ENCODE data around the gene CAMTA1. TPM values are rescaled to one million over a fixed set of nuclear protein-coding genes. Genes with fewer than 3 reads are reported as not detected.

The CAMTA1 gene
- total and polyA plus RNA-seq, 9 of the 15 experiments (the other 6 are each of a cell fraction or from before 2014, with no cell fraction given), result 43.9 to 161 (median 65.9) TPM

DNA sequence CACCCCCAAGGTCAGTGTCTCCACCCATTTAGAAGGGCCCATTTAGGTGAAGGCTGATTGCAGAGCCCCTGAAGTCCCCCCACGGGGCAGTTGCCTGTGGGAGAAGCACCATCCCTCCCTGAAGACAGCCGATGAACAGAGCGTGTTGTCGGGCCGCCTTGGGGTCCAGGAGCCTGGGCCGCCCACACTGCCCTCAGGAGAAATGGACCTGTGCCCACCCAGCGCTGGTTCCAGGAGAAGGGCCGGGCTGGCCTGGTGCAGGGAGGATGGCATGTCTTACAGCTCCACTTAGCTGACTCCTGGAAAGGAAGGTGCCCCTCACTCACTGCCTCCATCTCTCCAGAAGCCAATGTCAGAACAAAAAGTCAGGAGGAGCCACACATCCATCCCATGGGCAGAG lies 733.2 kb downstream of the CAMTA1 start (continued):
- no peak for TF ChIP-seq SETDB1 (IDR thresholded peaks at IDR 0.05; ENCODE audit: low read length)
- TF ChIP-seq FOXJ3 (CRISPR knock-in tag; IDR thresholded peaks at IDR 0.05), result no peak
- TF ChIP-seq, protein P1, sequence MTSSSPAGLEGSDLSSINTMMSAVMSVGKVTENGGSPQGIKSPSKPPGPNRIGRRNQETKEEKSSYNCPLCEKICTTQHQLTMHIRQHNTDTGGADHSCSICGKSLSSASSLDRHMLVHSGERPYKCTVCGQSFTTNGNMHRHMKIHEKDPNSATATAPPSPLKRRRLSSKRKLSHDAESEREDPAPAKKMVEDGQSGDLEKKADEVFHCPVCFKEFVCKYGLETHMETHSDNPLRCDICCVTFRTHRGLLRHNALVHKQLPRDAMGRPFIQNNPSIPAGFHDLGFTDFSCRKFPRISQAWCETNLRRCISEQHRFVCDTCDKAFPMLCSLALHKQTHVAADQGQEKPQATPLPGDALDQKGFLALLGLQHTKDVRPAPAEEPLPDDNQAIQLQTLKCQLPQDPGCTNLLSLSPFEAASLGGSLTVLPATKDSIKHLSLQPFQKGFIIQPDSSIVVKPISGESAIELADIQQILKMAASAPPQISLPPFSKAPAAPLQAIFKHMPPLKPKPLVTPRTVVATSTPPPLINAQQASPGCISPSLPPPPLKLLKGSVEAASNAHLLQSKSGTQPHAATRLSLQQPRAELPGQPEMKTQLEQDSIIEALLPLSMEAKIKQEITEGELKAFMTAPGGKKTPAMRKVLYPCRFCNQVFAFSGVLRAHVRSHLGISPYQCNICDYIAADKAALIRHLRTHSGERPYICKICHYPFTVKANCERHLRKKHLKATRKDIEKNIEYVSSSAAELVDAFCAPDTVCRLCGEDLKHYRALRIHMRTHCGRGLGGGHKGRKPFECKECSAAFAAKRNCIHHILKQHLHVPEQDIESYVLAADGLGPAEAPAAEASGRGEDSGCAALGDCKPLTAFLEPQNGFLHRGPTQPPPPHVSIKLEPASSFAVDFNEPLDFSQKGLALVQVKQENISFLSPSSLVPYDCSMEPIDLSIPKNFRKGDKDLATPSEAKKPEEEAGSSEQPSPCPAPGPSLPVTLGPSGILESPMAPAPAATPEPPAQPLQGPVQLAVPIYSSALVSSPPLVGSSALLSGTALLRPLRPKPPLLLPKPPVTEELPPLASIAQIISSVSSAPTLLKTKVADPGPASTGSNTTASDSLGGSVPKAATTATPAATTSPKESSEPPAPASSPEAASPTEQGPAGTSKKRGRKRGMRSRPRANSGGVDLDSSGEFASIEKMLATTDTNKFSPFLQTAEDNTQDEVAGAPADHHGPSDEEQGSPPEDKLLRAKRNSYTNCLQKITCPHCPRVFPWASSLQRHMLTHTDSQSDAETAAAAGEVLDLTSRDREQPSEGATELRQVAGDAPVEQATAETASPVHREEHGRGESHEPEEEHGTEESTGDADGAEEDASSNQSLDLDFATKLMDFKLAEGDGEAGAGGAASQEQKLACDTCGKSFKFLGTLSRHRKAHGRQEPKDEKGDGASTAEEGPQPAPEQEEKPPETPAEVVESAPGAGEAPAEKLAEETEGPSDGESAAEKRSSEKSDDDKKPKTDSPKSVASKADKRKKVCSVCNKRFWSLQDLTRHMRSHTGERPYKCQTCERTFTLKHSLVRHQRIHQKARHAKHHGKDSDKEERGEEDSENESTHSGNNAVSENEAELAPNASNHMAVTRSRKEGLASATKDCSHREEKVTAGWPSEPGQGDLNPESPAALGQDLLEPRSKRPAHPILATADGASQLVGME (CRISPR knock-in tag; IDR thresholded peaks at IDR 0.05), result no peak
- no peak for TF ChIP-seq ZNF75A (CRISPR knock-in tag; IDR thresholded peaks at IDR 0.05)
- no peak for TF ChIP-seq EWSR1 (IDR thresholded peaks at IDR 0.05; ENCODE audit: borderline replicate concordance, low read depth, partially characterized antibody)
- TF ChIP-seq ETV1 (tag; conservative IDR thresholded peaks at IDR 0.05; ENCODE audit: low read depth), result no peak
